Inflammatory macrophage (primary cell): ENCODE measurements around the gene SH3TC1.

ENCODE experiments used
- DNase-seq, 2 donors: peaks; one replicate each; pipeline ENCODE4 v3.0.0-alpha.2; 2020 to 2022

Gene SH3TC1

DNA sequence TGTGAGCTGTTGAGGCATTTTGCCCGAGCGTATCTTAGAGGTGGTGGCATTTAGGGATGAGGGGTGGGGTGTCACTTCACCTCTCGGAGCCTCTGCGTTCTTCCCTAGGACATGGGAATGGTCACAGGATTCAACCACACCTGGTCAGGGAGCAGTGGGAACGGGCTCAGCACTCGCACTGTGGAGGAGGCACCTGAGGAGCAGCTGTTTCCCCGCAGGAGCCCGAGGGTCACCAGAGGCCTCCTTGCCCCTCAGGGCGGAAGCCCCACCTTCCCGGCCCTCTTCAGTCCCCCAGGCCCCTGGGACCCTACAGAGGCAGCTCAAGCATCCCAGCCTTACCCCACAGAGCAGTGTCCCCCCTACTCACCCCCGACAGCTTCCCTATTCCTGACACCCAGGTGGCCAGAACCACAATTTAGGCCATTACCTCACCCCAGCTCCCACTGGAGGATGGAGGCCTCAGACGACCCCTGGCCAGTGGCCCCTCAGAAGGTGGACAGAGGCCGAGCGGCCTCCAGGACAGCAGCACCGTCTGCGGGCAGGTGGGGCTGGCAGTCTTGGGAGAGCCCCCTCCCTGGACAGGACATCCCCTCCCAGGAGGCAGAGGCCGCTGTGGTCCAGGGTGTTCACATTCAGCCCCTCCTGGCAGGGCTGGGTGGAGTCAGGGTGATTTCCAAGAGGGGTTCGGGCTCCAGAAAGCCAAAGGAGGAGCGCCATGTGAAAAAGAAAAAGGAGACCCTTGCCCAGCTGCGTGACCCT lies 66.3 kb downstream of the SH3TC1 start:
- DNase-seq: no peak

DNA sequence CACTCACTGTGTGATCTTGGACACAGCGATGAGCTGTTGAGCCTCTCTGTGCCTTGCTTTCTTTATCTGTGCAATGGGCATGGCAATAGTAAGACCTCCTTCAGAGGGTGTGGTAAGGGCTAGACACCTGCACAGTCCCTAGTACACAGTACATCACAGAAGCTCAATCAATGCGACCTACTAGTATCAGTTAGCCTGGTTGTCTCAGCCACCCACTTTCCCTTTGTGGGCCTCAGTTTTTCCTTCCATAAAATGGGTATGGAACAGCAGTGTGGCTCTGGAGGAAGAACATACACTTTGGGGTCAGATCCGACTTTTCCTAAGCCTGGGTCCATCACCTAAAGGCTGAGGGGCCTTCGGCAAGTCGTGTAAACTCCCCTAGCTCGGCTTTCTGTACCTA lies 67.0 kb downstream of the SH3TC1 start:
- no peak for DNase-seq

- no peak for DNase-seq
These were observed 67.4 kb downstream of the SH3TC1 start for GRCh38 chr4:8266508-8266907.

- peak; percentile 52 to 75 for DNase-seq
These were observed 68.0 kb downstream of the SH3TC1 start for GRCh38 chr4:8267077-8267476.

DNA sequence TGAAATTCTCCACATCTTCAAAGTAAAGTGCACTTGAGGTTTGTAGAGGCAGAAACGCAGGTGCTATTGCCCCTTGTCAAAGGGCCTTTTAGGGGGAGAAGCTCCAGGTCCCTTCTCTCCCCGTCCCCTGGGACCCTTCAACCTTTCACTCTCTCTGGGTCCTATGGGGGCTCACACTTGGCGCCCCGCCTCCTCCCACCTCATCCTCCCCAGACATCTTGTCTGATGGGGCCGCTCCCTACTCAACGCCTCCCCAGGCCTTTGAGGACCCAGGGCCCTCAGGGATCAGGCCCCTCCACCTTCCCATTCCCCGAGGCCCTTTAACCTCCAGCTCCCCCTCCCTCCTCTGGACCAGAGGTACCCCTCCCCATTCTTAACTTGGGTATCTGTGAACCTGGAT lies 69.1 kb downstream of the SH3TC1 start:
- no peak for DNase-seq

DNA sequence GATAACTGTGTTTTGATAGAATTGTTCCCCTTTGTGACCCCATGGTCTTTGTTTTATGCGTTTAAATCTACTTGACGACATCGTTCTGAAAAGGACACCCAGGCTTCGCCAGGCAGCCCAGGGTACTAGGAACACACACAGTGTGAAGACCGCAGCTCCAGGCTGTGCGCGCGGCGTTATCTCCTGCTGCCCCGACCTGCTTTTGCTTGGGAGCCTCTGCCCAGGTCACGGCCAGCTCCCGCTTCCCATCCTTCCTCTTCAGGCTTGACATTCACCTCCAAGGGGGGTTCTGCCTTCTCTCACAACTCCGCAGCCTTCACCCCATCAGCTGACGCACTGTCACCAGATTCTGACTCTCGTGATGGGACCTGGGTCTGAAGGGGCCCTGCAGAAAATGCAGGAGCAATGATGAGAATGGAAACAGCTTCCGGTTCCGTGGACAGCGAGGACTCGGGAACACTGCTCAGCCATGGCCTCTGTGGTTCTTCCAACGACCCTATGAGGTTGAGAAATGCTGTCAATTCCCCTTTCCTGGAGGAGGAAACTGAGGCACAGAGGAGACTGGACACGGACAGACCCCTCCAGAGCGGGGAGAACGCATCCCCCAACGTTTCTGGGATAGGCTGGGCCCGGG lies 69.9 kb downstream of the SH3TC1 start:
- DNase-seq: no peak

- DNase-seq: no peak
These were observed 70.7 kb downstream of the SH3TC1 start, which contains the start of gene HTRA3 for GRCh38 chr4:8269535-8270417. HTRA3 (plus strand) TSS chr4:8269754; CDS start chr4:8269969, 215 bp downstream.

GRCh38 chr4:8270418-8270771 lies 71.3 kb downstream of the SH3TC1 start:
- no peak for DNase-seq

DNA sequence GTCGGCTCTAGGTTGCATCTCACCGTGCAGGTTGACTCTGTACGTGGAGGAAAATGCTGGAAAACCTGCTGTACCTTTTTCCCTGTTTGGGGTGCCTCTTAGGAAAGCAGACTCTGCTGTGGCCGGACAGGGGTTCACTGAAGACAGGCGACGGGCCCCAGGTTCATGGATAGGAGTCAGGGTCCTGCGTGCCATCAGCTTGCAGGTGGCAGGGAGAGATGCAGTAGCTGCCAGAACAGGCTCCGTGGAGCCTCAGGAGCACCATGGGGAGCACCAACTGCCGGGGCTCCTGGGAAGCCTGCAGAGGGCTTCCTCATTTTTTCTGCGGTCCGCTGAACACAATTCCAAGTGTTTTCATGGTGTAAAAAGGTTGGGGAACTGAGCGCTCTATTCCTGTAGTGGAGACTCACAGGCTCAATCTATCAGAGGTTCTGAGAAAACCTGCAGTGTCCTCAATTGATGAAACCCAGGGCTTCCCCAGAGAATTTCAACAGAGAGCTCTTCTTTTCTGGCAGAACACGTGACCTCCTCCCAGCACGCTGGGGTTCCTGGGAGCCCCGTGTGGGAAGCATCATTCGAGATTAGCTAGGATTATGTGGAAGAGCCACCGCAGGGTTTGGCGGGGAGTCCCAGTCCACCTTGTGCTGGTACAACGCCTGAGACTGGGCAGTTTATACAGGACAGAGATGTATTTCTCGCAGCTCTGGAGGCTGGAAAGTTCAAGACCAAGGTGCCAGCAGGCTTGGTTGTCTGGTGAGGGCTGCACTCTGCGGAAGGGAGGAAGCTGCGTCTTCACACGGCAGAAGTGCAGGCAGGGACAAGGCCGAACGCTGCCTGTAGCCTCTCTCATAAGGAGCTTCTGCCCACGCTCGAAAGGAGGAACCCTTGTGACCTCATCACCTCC lies 72.1 kb downstream of the SH3TC1 start:
- DNase-seq: peak in 1 of 2 donors; percentile 24

DNA sequence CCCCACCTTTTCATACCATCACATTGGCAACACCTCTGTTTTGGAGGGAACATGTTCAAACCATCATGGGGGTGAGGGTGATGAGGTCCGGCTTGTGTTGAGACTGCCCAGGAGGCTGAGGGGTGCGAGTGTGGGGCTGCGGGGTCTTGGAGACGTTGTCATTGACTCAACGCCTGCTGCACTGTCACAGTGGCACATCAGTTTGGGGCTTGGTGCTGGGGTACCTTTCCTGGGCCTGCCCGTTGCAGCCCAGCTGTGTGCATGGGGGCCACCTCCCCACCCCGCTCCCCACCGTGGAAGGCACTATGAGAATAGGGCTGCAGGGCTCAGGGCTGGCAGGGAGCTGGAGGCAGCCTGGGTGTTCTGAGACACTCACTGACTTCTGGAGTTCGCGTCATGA lies 72.7 kb downstream of the SH3TC1 start:
- no peak for DNase-seq

DNA sequence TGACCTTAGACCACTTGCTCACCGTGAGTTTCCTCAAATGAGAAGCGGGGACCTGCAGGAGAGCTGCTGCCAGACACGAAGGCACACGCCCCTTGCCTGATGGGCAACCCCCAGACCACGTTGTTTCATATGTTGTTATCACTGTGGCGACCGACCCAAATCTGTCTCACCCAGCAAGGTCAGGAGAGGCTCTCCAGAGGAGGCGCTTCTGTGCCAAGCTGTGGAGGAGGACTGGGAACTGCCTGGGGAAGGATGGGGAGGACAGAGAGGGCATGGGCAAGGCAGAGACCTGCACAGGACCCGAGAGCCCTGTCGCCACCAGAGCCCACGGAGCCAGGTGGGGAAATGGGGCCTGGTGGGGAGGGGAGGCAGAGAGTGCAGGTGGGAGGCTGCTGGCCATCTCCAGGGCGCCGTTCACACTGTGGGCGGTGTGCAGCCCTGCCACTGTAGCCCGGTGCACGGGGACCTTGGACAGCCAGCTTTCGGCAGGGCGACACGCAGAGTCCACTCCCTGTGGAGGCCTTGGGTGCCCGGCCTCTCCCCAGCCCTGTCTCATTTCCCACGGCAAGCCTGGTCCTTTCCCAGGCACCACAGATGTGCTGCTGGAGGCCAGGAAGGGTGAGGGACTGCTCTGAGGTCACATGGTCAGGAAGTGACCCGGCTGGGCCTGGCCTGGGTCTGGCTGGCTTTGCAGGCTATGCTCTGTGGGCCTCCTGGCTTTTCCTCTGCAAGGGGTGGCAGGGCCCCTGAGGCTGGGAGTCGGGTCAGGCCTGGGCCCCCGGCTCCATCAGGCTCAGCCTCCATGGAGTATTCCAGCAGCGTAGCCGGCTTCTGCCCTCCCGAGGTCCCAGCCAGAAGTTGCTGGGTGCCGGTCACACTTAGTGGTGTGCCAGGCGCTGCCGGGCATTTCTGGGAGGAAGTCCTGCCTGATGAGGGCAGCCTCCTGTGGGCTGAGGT lies 73.7 kb downstream of the SH3TC1 start:
- peak in 1 of 2 donors; percentile 50 for DNase-seq

- no peak for DNase-seq
These were observed 74.4 kb downstream of the SH3TC1 start for GRCh38 chr4:8273450-8273849.

- no peak for DNase-seq
These were observed 75.1 kb downstream of the SH3TC1 start for GRCh38 chr4:8274066-8274652.

GRCh38 chr4:8274765-8275547 lies 75.9 kb downstream of the SH3TC1 start:
- DNase-seq: no peak

- no peak for DNase-seq
These were observed 76.4 kb downstream of the SH3TC1 start for GRCh38 chr4:8275548-8275910.

- no peak for DNase-seq
These were observed 77.5 kb downstream of the SH3TC1 start for GRCh38 chr4:8276358-8277240.

DNA sequence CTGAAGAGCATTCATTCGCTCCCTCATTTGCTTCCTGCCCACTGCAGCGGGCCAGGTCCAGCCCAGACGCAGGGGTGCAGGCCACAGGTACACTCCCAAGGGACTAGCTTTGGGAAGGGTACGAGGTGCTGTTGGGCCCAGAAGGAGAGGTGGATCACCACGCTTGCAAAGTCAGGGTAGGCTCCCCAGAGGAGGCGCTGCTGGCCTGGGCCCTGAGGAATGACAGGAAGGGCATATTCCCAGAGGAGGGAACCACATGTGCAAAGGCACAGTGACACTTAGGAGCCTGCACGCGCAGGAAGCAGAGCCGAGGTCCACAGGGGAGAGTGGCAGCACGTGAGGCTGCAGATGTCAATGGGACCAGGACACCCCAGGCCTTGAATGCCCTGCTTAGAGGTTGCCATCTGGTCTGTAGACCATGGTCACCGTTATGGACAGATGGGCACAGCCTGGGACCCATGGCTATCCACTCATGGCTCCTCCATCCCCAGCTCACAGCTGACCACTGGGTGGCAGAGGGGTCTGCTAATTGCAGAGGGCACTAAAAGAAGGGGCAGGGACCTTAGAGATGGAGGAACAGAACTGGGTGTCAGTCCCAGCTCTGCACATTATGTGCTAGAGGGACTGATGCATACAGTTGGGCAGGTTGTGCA lies 78.4 kb downstream of the SH3TC1 start:
- no peak for DNase-seq

- DNase-seq: no peak
These were observed 78.9 kb downstream of the SH3TC1 start for GRCh38 chr4:8278009-8278395.
